GM10248 (cell line): ENCODE results near the gene ANK3.

Source experiments
- CTCF ChIA-PET: fragments of 300-600 bp; sonication (Branson Sonifier 250); formaldehyde crosslinking; extraction: SDS; loops from one replicate; lab custom pipeline; 2021; ENCODE audit warnings: antibody characterized with exemption; lab: Yijun Ruan, JAX
- POLR2A ChIA-PET: fragments of 350-650 bp; sonication (Branson Sonifier 250); formaldehyde crosslinking; extraction: SDS; loops from one replicate; lab custom pipeline; 2020; ENCODE audit warnings: antibody characterized with exemption; lab: Yijun Ruan, JAX
- DNase-seq: peaks from one replicate; pipeline ENCODE4 v3.0.0; 2012; ENCODE audit errors: extremely low spot score
- TF ChIP-seq, protein P1 (sequence below): IDR thresholded peaks from 2 replicates; pipeline ENCODE4 v1.5.1; 2012; ENCODE audit warnings: mild to moderate bottlenecking, low read depth; ENCODE audit errors: extremely low read depth, missing control alignments, control extremely low read depth

ANK3 gene

DNA sequence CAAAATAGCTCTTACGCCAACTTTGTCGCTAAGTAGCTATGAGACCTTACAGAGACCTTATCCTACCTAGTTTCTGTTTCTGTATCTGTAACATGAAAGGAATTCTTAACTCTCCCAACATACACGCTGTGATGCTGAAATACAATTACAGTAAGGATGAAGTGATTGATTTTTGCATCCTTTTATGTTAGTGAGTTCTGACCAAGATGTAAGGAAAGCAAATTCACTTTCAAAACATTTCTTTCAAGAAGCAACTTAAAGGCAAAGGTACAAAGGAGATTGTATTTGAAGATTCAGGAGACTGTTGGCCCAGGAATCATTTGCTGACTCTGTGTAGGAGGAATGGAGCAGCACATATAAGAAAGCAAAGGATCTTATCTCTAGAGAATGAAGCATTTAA, 7.1 kb upstream of the ANK3 start:
- ChIA-PET POLR2A (no interaction called here), CTCF (interaction anchor here (0.6 to 0.9 kb wide), 2 partner anchors 24 to 490 kb away, joined by 3 to 4 read pairs; partner anchors contain the start of gene CCDC6)
- TF ChIP-seq, protein P1, sequence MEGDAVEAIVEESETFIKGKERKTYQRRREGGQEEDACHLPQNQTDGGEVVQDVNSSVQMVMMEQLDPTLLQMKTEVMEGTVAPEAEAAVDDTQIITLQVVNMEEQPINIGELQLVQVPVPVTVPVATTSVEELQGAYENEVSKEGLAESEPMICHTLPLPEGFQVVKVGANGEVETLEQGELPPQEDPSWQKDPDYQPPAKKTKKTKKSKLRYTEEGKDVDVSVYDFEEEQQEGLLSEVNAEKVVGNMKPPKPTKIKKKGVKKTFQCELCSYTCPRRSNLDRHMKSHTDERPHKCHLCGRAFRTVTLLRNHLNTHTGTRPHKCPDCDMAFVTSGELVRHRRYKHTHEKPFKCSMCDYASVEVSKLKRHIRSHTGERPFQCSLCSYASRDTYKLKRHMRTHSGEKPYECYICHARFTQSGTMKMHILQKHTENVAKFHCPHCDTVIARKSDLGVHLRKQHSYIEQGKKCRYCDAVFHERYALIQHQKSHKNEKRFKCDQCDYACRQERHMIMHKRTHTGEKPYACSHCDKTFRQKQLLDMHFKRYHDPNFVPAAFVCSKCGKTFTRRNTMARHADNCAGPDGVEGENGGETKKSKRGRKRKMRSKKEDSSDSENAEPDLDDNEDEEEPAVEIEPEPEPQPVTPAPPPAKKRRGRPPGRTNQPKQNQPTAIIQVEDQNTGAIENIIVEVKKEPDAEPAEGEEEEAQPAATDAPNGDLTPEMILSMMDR, result no peak
- no peak for DNase-seq

- CTCF ChIA-PET, result no interaction called here
- POLR2A ChIA-PET, result no interaction called here
- TF ChIP-seq, protein P1, result no peak
Observed at GRCh38 chr10:60395711-60396110, 6.0 kb upstream of the ANK3 start.

DNA sequence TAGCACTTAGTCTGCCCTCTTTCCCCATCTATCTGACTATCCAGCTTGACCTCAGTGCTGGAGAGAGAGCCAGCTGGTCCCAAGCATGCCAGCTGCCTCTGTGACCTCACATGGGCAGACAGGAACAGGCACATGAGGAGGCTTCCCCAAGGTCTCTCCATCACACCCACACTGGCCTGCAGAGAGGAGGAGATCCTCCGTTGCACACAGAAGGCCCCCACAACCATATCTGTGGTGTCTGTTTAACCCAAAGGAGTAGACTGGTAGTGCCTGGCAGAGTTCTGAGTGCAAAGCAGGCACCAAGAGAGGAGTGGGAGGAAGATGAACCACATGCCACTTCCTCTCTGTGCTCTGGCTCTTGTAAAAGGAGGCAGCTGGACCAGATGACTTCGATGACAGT, 4.8 kb upstream of the ANK3 start:
- ChIA-PET POLR2A (no interaction called here), CTCF (interaction anchor here (1.4 kb wide), 1 partner anchor 15 kb away, joined by 5 read pairs; no protein-coding TSS in a partner anchor)
- TF ChIP-seq, protein P1, result no peak
- DNase-seq, result no peak

More at GRCh38 chr10:60395711-60396110, 6.0 kb upstream of the ANK3 start:
- DNase-seq, result no peak

GRCh38 chr10:60390224-60390626, 550 bp upstream of the ANK3 start:
- TF ChIP-seq, protein P1, result no peak
- POLR2A ChIA-PET, result no interaction called here
- CTCF ChIA-PET, result no interaction called here
- no peak for DNase-seq

- ChIA-PET CTCF (interaction anchor here (1.1 kb wide), 1 partner anchor 11 kb away, joined by 3 read pairs; no protein-coding TSS in a partner anchor), POLR2A (no interaction called here)
- TF ChIP-seq, protein P1, result no peak
- no peak for DNase-seq
Observed at GRCh38 chr10:60388709-60389301, 870 bp downstream of the ANK3 start.

GRCh38 chr10:60388116-60388625, 1.5 kb downstream of the ANK3 start:
- ChIA-PET POLR2A (no interaction called here), CTCF (interaction anchor here (1.1 kb wide), 1 partner anchor 10 kb away, joined by 3 read pairs; no protein-coding TSS in a partner anchor)
- no peak for DNase-seq
- TF ChIP-seq, protein P1, result no peak
